Thoracic aorta (tissue), 2 donors: ENCODE data around the gene INSRR. TPM values are rescaled to one million over a fixed set of nuclear protein-coding genes. Genes with fewer than 3 reads are reported as not detected.

Source experiments
- ATAC-seq: fragments of 150-250 bp; one replicate; pipeline ENCODE4 v1.8.0; 2017; ENCODE audit warnings: low read depth; ENCODE audit not compliant: insufficient number of reproducible peaks, low FRiP score
- DNase-seq: peaks from one replicate; pipeline ENCODE4 v3.0.0-alpha.2; 2020; ENCODE audit warnings: low spot score
- H3K27ac ChIP-seq, 2 donors: fragments of 200-600 bp; sonication (generic); 1 replicate in 1 of 2; 2 replicates in 1 of 2; pipeline ENCODE4 v1.5.1; 2016; ENCODE audit warnings: mild to moderate bottlenecking in 2 of 2, moderate library complexity in 2 of 2
- H3K27me3 ChIP-seq: fragments of 200-600 bp; sonication (generic); replicated peaks from 2 replicates; pipeline ENCODE4 v1.6.0; 2016; ENCODE audit warnings: mild to moderate bottlenecking; ENCODE audit not compliant: insufficient read depth
- H3K36me3 ChIP-seq: fragments of 200-600 bp; sonication (generic); one replicate; pipeline ENCODE4 v1.5.1; 2016
- H3K4me1 ChIP-seq, 2 donors: fragments of 200-600 bp; sonication (generic); 1 replicate in 1 of 2; 2 replicates in 1 of 2; pipeline versions ENCODE4 v1.5.1 to v1.6.0; 2016; ENCODE audit warnings: low read depth in 2 of 2, mild to moderate bottlenecking in 1 of 2; ENCODE audit not compliant: control insufficient read depth in 1 of 2
- H3K4me3 ChIP-seq: fragments of 200-600 bp; sonication (generic); 2 replicates; pipeline ENCODE4 v1.5.1; 2016; ENCODE audit warnings: mild to moderate bottlenecking
- H3K9me3 ChIP-seq: fragments of 200-600 bp; sonication (generic); 2 replicates; pipeline ENCODE4 v1.5.1; 2016
- total RNA-seq, 2 donors: library from RNA; depleted of rRNA; stranded (reverse); fragments of >200 nt; gene quantifications; one replicate each; pipeline versions ENCODE4 v1.1.0 to v1.2.3, GENCODE V29; 2016
- TF ChIP-seq, protein P1 (sequence below): fragments of 200-600 bp; sonication (generic); IDR thresholded peaks from one replicate; pipeline ENCODE4 v1.5.1; 2019; ENCODE audit warnings: antibody characterized with exemption

Gene INSRR
- total RNA-seq, 2 donors from 2014 or later = not detected

DNA sequence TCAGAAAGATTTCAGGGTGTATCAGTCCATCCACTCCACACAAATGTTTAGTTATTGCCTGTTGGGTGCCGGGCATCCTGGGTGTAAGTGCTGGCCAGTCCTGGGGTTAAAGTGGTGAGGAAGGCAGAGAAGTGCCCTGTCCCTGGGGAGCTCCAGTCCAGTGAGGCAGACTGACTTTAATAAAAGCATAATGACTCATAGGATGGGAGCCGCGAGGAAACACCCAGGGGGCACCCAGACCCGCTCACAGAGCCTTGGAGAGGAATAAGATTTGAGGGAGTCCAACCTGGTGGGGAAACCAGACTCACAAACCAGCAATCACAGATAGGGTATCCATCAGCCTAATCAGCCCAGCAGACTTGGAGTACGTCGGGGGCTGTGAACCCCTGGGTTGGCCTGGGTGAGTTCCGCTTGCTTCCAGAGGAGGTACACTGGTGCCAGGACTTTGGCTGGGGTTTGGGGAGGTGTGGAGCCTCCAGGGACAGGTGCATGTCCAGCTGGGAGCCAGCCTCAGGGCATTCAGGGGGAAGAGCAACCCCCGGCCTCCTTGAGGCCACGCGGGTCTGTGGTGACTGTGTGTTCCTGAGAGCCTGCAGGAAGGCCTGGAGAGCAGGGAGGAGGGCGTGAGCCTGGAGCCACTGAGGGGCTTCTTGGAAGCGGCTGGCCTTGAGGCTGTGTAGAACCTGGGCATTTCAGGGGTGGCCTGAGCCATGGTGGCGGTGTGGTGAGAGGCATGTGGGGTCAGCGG, 38.3 kb upstream of the INSRR start:
- H3K4me3 ChIP-seq = peak overlapping the region; percentile 37
- H3K27ac ChIP-seq = peak overlapping the region in 1 of 2 donors; percentile 50
- TF ChIP-seq, protein P1, sequence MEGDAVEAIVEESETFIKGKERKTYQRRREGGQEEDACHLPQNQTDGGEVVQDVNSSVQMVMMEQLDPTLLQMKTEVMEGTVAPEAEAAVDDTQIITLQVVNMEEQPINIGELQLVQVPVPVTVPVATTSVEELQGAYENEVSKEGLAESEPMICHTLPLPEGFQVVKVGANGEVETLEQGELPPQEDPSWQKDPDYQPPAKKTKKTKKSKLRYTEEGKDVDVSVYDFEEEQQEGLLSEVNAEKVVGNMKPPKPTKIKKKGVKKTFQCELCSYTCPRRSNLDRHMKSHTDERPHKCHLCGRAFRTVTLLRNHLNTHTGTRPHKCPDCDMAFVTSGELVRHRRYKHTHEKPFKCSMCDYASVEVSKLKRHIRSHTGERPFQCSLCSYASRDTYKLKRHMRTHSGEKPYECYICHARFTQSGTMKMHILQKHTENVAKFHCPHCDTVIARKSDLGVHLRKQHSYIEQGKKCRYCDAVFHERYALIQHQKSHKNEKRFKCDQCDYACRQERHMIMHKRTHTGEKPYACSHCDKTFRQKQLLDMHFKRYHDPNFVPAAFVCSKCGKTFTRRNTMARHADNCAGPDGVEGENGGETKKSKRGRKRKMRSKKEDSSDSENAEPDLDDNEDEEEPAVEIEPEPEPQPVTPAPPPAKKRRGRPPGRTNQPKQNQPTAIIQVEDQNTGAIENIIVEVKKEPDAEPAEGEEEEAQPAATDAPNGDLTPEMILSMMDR = no peak
- no peaks in the 10 kb centered on the region for H3K9me3 ChIP-seq
- no peak for DNase-seq
- peaks cover 17 to 71% of the 10 kb centered on the region in 2 donors for H3K4me1 ChIP-seq
- no peaks in the 10 kb centered on the region for H3K27me3 ChIP-seq
- no peak for ATAC-seq
- H3K36me3 ChIP-seq = no peaks in the 10 kb centered on the region

DNA sequence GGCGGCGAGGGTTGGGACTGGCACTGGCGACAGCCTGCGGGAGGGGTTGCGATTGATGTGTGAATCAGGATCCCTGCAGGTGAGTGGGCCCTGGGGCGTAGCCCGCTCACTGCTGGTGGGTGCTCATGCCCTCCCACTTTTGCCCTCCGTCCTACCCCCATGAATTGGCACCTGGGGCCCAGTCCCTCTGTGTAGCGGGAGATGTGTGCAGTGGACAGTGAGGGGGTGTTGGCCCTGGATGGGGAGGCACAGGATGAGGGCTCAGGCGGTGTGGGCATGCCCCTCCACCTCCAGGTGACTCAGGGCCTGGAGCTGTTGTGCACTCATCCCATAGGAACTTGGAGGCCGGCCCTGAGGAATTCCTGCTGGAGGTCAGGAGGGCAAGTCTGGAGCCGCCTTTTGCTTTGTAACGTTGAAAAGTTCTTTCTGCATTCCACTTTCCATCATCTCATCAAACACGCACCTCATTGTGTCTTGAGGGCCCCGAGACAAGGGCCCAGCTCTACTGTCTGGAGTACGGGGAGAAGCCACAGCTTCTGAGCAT, 37.6 kb upstream of the INSRR start:
- TF ChIP-seq, protein P1 = no peak
- Histone ChIP-seq H3K36me3 (no peaks in the 10 kb centered on the region), H3K27me3 (no peaks in the 10 kb centered on the region), H3K4me3 (no peak overlapping the region), H3K9me3 (no peaks in the 10 kb centered on the region), H3K27ac (peak overlapping the region in 1 of 2 donors; percentile 82), H3K4me1 (peaks cover 17 to 72% of the 10 kb centered on the region in 2 donors)
- no peak for DNase-seq
- ATAC-seq = no peak

DNA sequence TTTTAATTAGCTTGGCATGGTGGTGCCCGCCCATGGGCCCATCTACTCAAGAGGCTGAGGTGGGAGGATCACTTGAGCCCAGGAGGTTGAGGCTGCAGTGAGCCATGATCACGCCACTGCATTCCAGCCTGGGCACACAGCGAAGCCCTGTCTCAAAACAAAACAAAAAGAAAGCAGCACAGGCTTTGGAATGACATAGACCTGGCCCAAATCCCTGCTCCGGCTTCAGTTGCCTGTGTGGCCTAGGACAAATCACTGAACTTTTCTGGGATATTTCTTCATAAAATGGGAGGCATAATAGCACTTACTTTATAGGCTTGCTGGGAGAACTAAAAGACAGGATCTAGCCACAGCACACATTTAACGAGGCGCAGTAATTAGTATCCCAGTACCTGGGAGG, 37.0 kb upstream of the INSRR start:
- Histone ChIP-seq H3K27ac (peak overlapping the region in 1 of 2 donors; percentile 82), H3K4me1 (peaks cover 17 to 66% of the 10 kb centered on the region in 2 donors), H3K27me3 (no peaks in the 10 kb centered on the region), H3K36me3 (no peaks in the 10 kb centered on the region), H3K4me3 (peak overlapping the region; percentile 17), H3K9me3 (no peaks in the 10 kb centered on the region)
- TF ChIP-seq, protein P1 = no peak
- DNase-seq = no peak
- no peak for ATAC-seq

DNA sequence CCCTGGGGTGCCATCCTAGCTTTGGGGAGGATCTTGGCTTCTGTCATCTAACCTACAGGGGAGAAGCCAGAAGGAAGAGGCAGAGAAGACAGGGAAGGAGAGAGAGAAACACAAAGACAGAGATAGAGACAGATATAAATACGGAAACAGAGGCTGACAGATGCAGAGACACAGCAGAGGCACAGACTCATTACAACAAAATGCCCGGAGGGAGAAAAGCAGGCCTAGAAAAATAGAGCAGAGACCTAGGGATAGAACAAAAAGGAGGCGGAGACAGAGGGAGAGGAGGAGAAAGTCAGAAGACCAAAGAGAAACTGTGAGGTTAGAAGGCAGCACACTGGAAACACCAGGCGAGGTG, 36.5 kb upstream of the INSRR start:
- peaks cover 17 to 65% of the 10 kb centered on the region in 2 donors for H3K4me1 ChIP-seq
- H3K27me3 ChIP-seq = no peaks in the 10 kb centered on the region
- H3K9me3 ChIP-seq = no peaks in the 10 kb centered on the region
- TF ChIP-seq, protein P1 = no peak
- DNase-seq = no peak
- no peaks in the 10 kb centered on the region for H3K36me3 ChIP-seq
- peak overlapping the region; percentile 79 to 82 for H3K27ac ChIP-seq
- no peak for ATAC-seq
- peak overlapping the region; percentile 72 for H3K4me3 ChIP-seq

DNA sequence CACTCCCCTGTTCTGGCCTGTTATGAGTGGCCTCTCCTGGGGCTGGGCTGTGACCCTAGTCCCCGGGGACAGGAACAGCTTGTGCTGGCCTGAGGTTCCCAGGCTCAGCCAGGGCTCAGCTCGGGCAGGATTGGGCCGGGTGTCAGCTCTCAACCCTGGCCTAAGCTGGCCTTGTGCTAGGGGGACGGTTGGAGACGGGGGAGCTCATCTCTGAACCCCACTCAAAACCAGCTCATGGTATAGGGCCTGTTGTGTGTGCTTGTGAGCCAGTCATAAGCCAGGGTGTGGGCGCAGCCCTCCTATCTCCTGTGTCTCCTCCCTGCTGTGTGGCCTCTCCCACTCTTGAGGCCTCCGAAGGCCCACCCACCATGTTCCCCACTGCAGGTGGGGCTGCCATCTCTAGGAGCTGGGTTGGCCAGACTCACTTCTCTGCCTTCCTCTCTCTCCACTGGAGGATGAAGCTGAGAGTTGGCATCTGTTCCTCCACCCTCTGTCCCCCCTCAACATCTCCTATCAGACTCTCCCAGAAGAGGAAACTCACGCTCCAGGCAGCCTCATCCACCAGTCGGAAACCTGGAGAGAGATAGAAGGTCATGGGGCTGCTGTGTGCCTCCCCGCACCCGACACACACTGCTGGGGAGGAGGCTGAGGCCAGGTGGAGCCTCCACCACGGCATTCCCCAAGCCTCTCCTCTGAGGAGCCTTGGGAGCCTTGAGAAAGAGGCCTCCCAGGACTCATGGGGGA, 36.0 kb upstream of the INSRR start:
- Histone ChIP-seq H3K9me3 (no peaks in the 10 kb centered on the region), H3K4me1 (peaks cover 17 to 65% of the 10 kb centered on the region in 2 donors), H3K27ac (peak overlapping the region; percentile 79 to 82), H3K36me3 (no peaks in the 10 kb centered on the region), H3K27me3 (no peaks in the 10 kb centered on the region), H3K4me3 (peak overlapping the region; percentile 72)
- TF ChIP-seq, protein P1 = no peak
- no peak for ATAC-seq
- no peak for DNase-seq
